HL-60 (cell line): ENCODE data around the gene CCDC187.

Experiments used
- DNase-seq, 2 experiments: peaks; one replicate each; pipeline ENCODE4 v3.0.0-alpha.2; 2010 to 2020; ENCODE audit warnings: low read depth in 1 of 2, low spot score in 1 of 2
- H3K27ac ChIP-seq: fragments of 250-450 bp; sonication (Bioruptor Pico); replicated peaks from 2 replicates; pipeline ENCODE4 v1.5.1; 2020; ENCODE audit warnings: mild to moderate bottlenecking, moderate library complexity
- H3K27me3 ChIP-seq: fragments of 250-450 bp; sonication (Bioruptor Pico); 2 replicates; pipeline ENCODE4 v1.5.1; 2021; ENCODE audit warnings: mild to moderate bottlenecking, moderate library complexity; ENCODE audit not compliant: insufficient read depth, poor library complexity, severe bottlenecking
- H3K4me3 ChIP-seq: replicated peaks from 2 replicates; pipeline ENCODE4 v1.5.1; 2011; ENCODE audit warnings: mild to moderate bottlenecking, control low read depth, low read length; ENCODE audit not compliant: insufficient read depth
- CTCF ChIP-seq: IDR thresholded peaks from one replicate; pipeline ENCODE4 v1.5.1; 2011; ENCODE audit warnings: low read length, control low read depth, inconsistent platforms; ENCODE audit not compliant: insufficient read depth
- GABPA ChIP-seq: IDR thresholded peaks from 2 replicates; pipeline ENCODE4 v1.6.1; 2012; ENCODE audit warnings: low read depth
- POLR2AphosphoS5 ChIP-seq: IDR thresholded peaks from 2 replicates; pipeline ENCODE4 v1.6.1; 2012; ENCODE audit warnings: low read depth
- SPI1 ChIP-seq: IDR thresholded peaks from 2 replicates; pipeline ENCODE4 v1.6.1; 2012; ENCODE audit warnings: low read depth, mild to moderate bottlenecking, borderline replicate concordance
- TF ChIP-seq, protein P1 (sequence below): IDR thresholded peaks from 2 replicates; pipeline ENCODE4 v1.6.1; 2012; ENCODE audit warnings: low read depth; ENCODE audit not compliant: insufficient replicate concordance

The CCDC187 gene

GRCh38 chr9:136264441-136265405 is 39.2 kb downstream of the CCDC187 start:
- no peak for DNase-seq
- Histone ChIP-seq H3K27me3 (peaks cover 3% of the 10 kb centered on the region), H3K4me3 (no peak overlapping the region), H3K27ac (no peak overlapping the region)
- TF ChIP-seq, protein P1, sequence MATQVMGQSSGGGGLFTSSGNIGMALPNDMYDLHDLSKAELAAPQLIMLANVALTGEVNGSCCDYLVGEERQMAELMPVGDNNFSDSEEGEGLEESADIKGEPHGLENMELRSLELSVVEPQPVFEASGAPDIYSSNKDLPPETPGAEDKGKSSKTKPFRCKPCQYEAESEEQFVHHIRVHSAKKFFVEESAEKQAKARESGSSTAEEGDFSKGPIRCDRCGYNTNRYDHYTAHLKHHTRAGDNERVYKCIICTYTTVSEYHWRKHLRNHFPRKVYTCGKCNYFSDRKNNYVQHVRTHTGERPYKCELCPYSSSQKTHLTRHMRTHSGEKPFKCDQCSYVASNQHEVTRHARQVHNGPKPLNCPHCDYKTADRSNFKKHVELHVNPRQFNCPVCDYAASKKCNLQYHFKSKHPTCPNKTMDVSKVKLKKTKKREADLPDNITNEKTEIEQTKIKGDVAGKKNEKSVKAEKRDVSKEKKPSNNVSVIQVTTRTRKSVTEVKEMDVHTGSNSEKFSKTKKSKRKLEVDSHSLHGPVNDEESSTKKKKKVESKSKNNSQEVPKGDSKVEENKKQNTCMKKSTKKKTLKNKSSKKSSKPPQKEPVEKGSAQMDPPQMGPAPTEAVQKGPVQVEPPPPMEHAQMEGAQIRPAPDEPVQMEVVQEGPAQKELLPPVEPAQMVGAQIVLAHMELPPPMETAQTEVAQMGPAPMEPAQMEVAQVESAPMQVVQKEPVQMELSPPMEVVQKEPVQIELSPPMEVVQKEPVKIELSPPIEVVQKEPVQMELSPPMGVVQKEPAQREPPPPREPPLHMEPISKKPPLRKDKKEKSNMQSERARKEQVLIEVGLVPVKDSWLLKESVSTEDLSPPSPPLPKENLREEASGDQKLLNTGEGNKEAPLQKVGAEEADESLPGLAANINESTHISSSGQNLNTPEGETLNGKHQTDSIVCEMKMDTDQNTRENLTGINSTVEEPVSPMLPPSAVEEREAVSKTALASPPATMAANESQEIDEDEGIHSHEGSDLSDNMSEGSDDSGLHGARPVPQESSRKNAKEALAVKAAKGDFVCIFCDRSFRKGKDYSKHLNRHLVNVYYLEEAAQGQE, result no peak
- TF ChIP-seq SPI1, result no peak
- TF ChIP-seq CTCF, result no peak
- TF ChIP-seq POLR2AphosphoS5, result no peak
- TF ChIP-seq GABPA, result no peak

- no peak for DNase-seq
- H3K27ac ChIP-seq, result no peak overlapping the region
- no peak overlapping the region for H3K4me3 ChIP-seq
- no peak for TF ChIP-seq SPI1
- TF ChIP-seq GABPA, result no peak
- TF ChIP-seq CTCF, result no peak
- TF ChIP-seq, protein P1, result no peak
- no peak for TF ChIP-seq POLR2AphosphoS5
- H3K27me3 ChIP-seq, result no peaks in the 10 kb centered on the region
Measured at GRCh38 chr9:136264031-136264430, 39.9 kb downstream of the CCDC187 start.

DNA sequence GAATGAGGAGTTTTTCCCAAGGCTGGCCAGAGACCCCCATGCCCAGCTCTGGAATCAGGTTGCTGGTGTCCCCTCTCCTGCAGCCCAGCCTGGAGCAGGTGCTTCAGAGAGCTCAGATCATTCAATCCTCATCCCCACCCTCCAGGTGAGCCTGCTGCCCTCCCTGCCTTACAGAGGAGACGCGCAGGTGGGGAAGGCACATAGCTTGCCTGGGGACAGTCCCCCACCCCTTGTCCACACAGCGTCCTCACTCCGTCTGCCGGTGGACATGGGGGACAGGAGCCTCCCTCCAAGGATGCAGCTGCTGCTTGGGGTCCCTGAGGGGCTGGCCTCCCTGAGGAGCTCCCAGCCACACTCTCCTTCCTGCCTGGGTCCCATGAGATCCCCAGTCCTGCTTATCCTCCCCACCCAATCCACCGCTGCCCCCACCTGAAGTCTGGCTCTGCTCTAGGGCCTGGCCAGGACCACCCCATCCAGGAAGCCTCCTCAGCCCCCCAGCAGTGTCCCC is 41.2 kb downstream of the CCDC187 start:
- H3K4me3 ChIP-seq, result no peak overlapping the region
- DNase-seq, result no peak
- no peak for TF ChIP-seq SPI1
- no peak for TF ChIP-seq GABPA
- TF ChIP-seq POLR2AphosphoS5, result no peak
- no peak for TF ChIP-seq CTCF
- TF ChIP-seq, protein P1, result no peak

More for the DNA sequence above, 41.2 kb downstream of the CCDC187 start:
- Histone ChIP-seq H3K27me3 (no peaks in the 10 kb centered on the region), H3K27ac (no peak overlapping the region)
